ENCODE results near the gene MYL5. TPM values are rescaled to one million over a fixed set of nuclear protein-coding genes. Genes with fewer than 3 reads are reported as not detected.
A peak's percentile ranks its signal among the peaks of the same experiment; 100 is the strongest.
"Not testable (repeated sequence)": the region's sequence is repeated elsewhere in the genome, so short reads cannot be mapped to it uniquely, and the experiment has no call there.

MYL5 gene
- 8.1 and 10.4 TPM in 2 replicates for total RNA-seq (2014; rRNA removed)
- 23.0 TPM for polyA plus RNA-seq (2012)

DNA sequence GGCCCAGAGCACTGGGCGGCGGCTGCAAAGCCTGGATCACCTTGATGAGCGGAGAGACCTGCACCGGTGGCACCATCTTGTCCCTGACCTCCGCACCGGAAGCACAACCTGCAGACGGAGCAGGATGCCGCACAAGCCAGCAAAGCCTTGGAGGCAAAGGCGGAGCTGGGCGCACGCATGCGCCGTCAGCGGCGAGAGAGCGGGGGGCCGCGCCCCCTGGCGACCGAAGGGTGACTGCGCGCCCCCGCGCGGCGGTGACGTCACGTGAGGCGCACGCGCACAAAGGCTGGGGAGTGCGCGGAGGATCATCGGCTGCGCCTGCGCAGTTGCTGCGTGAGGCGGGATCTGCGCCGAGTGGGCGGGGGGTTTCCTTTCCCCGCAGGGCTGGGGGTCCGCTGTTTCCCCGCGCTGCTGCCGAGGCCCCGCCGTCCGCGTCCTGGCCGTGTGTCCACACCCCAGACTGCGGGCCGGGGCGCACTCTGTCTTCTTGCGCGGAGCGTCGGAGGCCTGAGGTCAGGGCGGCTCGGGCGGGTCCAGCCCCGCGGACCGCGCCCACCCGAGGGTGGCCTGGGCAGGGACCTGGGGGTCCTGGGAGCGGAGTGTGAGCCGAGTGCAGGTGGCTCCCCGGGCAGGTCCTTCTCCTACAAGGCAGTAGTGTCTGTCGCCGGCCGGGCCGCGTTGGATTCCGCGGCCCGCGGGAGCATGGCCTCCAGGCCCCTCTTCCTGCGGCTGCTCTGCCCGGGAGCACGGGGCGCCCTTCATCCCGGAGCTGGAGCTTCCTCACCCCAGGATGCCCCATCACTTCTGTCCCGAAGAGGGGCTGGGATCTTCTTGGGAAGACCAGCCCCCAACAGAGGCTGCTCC, at the start of gene MYL5, which contains the start of gene ATP5ME:
Gene MYL5 (plus strand): TSS at position 371 of the 864 bp plus-strand sequence. CDS start 3,485 bp downstream, outside the sequence.
Gene ATP5ME (minus strand): TSS at position 105 of the 864 bp plus-strand sequence. CDS start 29 bp downstream, at position 76.
- peak; percentile 93 for DNase-seq (ENCODE audit: low read depth)

DNA sequence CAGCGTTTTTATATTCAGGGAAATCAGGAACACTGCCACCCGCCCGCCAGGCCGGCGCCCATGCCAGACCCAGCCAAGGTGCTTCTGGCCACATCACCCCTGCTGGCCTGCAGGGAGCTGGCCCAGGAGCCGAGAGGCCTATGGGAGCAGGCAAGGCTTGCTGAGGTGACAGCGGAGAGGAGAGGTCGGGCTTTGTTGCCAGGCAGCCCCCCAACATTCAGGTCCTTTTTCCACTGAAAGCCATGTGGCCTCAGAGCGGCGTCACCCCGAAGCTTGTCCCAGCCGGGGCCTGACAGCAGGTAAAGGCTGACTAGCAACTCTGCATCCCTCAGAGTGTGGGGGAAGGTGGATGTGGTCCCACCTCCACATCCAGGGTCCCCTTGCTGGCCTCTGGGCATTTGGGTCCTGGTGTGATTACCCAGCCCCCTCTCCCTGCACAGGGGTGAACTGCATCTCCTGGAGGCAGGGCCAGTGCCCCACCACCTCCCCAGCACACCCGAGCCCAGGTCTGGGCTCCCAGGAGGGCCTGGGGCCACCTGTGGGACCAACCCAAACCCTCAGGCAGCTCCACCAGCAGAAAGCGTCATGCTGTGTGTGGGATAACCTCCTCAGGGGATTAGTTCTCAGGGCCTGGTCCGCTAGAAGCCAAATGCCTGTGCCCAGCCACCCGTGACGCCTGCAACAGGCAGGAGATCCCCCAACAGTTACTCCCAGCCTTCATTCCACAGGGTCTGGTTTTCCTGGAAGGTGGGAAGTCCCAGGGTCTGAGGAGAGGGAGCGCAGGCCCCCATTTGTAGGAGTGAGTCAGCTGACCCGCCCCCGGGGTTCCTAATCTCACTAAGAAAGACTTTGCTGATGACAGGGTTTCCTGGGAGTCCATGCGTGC, 49.4 kb upstream of the MYL5 start, which contains the start of gene PDE6B:
Gene PDE6B (plus strand): TSS at position 869 of the 886 bp plus-strand sequence. CDS start 54 bp downstream, outside the sequence.
- no peak for DNase-seq (ENCODE audit: low read depth)

DNA sequence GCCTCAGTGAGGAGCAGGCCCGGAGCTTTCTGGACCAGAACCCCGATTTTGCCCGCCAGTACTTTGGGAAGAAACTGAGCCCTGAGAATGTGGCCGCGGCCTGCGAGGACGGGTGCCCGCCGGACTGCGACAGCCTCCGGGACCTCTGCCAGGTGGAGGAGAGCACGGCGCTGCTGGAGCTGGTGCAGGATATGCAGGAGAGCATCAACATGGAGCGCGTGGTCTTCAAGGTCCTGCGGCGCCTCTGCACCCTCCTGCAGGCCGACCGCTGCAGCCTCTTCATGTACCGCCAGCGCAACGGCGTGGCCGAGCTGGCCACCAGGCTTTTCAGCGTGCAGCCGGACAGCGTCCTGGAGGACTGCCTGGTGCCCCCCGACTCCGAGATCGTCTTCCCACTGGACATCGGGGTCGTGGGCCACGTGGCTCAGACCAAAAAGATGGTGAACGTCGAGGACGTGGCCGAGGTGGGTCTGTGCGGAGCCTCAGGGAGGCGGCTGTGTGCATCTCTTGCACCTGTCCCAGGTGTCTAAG, 48.6 kb upstream of the MYL5 start:
- DNase-seq (ENCODE audit: low read depth) = no peak

GRCh38 chr4:626201-627091, 47.9 kb upstream of the MYL5 start:
- no peak for DNase-seq (ENCODE audit: low read depth)

DNA sequence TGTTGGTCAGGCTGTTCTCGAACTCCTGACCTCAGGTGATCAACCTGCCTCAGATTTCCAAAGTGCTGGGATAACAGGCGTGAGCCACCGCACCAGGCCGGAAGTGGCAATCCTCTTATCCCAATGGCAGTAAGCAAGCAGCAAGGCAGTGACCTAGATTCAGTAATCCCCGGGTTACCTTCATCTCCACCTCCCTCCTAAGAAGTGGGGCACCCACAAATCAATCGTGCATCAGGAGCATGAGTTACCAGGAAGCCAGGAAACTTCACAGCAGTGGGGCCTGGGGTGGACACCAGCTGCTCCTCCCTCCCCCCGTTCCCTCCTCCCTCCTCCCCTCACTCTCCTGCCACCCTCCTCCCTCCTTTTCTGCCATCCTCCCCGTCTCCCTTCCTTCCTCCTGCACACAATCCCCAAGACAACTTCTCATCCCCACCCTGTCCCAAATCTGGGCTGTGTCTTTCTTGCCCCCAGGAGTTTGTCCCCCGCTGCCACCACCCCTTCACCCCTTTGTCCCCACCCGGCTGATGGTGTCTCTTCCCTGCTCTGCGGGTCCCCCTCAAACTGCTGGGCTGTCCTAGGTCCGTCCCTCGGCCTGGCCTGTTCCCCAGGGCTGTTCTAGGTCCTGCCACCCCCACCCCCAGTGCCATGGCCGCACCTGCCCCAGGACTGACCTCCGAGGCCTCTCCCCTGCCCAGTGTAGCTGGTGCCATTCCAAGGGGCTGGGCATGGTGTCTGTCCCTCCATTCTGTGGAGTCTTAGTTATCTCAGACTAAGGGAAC, 46.8 kb upstream of the MYL5 start:
- DNase-seq (ENCODE audit: low read depth) = no peak

GRCh38 chr4:628311-628741, 46.0 kb upstream of the MYL5 start:
- DNase-seq (ENCODE audit: low read depth) = no peak

- no peak for DNase-seq (ENCODE audit: low read depth)
These were observed 45.3 kb upstream of the MYL5 start for GRCh38 chr4:628821-629635.

DNA sequence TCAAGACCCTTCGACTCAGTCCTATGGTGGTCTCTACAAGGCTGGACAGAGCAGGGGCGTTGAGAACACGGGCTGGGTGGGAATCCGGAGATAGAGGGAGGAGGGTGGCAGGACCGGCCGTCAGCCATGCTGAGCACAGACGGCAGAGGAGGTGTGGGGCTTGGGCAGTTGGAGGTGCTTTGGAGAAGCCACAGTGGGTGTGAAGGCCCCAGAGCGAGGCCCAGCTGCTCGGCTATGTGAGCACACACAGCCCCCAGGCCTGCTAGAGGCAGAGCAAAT, 44.8 kb upstream of the MYL5 start:
- DNase-seq (ENCODE audit: low read depth) = no peak

DNA sequence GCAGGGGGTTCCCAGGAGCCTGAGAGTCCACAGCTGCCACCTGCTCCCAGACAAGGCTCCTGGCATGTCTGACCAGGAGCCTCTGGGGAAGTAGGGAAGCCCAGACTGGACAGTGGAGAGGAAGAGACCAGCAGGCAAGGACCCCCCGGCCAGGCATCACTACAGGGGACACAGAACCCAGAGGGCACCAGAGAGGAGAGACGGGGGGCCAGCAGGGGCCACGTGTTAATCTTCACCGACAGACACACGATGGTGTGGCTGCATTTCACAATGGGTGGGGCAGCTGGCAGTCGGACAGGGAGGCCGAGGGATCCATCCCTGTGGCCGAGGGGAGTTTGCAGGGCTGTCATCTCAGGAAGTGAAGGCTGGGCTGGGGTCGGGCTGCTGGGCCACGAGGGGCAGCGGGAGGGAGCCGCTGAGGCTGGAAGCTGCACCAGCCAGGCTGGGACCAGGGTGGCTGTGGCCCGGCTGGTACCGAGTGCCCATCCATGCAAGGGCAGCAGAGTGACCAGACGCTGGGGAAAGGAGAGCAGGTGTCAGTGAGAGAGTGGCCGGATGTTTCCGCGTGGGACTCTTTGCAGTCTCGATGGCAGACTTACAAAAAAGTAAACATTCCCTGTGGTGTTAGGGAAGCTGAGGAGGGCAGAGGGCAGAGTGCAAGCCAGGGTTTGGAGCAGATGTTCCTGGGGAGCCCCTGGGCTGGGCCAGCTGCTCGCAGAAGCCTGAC, 44.3 kb upstream of the MYL5 start:
- DNase-seq (ENCODE audit: low read depth) = no peak

DNA sequence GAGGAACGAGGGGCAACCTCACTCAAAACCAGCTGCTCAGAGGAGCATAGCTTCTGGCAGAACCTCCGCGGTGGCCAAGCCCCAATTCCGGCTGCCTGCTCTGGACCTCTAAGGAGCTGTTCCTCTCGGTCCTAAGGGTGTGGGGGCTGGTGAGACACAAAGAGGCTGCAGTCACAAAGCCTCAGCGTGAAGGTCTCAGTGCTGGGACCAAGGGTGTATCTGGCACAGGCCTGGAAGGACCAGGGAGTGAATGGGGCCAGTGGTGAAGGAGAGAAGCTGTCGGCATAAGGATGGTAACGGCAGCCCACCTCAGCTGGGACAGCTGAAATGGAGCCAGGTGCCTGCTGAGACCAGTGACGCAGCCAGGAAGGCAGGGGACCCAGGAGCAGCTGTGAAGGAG, 43.7 kb upstream of the MYL5 start:
- no peak for DNase-seq (ENCODE audit: low read depth)

GRCh38 chr4:632196-632790, 42.0 kb upstream of the MYL5 start:
- DNase-seq (ENCODE audit: low read depth) = no peak

GRCh38 chr4:632926-633325, 41.4 kb upstream of the MYL5 start:
- DNase-seq (ENCODE audit: low read depth) = no peak

GRCh38 chr4:633406-633805, 40.9 kb upstream of the MYL5 start:
- DNase-seq (ENCODE audit: low read depth) = no peak

GRCh38 chr4:633976-634598, 40.3 kb upstream of the MYL5 start:
- no peak for DNase-seq (ENCODE audit: low read depth)

GRCh38 chr4:634599-634985, 39.8 kb upstream of the MYL5 start:
- DNase-seq (ENCODE audit: low read depth) = no peak

DNA sequence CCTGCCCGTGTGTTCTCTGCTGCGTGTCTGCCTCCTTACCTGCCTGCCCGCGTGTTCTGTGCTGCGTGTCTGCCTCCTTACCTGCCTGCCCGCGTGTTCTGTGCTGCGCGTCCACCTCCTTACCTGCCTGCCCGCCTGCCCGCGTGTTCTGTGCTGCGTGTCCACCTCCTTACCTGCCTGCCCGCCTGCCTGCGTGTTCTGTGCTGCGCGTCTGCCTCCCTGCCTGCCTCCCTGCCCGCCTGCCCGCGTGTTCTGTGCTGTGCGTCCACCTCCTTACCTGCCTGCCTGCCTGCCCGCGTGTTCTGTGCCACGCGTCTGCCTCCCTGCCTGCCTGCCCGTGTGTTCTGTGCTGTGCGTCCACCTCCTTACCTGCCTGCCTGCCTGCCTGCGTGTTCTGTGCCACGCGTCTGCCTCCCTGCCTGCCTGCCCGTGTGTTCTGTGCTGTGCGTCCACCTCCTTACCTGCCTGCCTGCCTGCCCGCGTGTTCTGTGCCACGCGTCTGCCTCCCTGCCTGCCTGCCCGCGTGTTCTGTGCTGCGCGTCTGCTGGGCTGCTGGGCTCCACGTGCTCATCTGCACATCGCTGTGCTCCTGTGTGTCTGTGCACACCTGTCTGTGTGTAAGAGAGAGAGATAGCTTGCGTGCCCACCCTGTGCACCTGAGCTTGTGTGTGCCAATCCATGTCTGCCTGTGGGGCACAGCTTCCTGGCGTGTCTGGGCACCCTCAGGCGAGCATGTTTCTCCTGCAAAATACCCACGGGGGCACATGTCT, 39.1 kb upstream of the MYL5 start:
- not testable (repeated sequence) for DNase-seq (ENCODE audit: low read depth)
